ENCODE measurements around the gene ZNF14.
"Not testable (repeated sequence)": the region's sequence is repeated elsewhere in the genome, so short reads cannot be mapped to it uniquely, and the experiment has no call there.

Gene ZNF14

GRCh38 chr19:19687090-19687489 is 45.8 kb downstream of the ZNF14 start:
- DNase-seq (ENCODE audit: low spot score): no peak

GRCh38 chr19:19686580-19686979 is 46.3 kb downstream of the ZNF14 start:
- DNase-seq (ENCODE audit: low spot score): no peak

GRCh38 chr19:19686119-19686518 is 46.8 kb downstream of the ZNF14 start:
- DNase-seq (ENCODE audit: low spot score): not testable (repeated sequence)

- no peak for DNase-seq (ENCODE audit: low spot score)
These were observed 53.5 kb downstream of the ZNF14 start for GRCh38 chr19:19679176-19680073.

- DNase-seq (ENCODE audit: low spot score): no peak
These were observed 55.3 kb downstream of the ZNF14 start for GRCh38 chr19:19677579-19677978.

DNA sequence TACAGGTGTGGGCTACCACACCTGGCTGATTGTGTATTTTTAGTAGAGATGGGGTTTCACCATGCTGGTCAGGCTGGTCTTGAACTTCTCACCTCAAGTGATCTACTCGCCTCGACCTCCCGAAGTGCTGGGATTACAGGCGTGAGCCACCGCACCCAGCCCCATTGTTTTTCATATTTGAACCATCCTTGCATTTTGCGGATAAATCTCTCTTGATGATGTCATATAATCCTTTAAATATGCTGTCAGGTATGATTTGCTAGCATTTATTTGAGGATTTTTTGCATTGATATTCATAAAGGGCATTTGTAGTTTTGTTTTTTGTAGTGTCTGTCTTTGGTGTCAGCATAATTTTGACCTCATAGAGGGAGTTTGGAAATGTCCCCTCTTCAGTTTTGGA is 58.6 kb downstream of the ZNF14 start:
- no peak for DNase-seq (ENCODE audit: low spot score)

DNA sequence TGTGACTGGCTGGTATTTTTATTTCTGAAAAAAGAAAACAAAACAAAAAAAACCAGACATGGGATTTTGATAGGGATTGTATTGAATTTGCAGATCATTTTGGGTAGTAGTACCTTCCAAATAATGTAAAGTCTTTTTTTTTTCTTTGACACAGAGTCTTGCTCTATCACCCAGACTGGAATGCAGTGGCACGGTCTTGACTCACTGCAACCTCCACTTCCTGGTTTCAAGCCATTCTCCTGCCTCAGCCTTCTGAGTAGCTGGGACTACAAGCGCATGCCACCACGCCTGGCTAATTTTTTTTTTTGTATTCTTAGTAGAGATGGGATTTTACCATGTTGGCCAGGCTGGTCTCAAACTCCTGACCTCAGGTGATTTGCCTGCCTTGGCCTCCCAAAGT is 60.1 kb downstream of the ZNF14 start:
- no peak for DNase-seq (ENCODE audit: low spot score)

DNA sequence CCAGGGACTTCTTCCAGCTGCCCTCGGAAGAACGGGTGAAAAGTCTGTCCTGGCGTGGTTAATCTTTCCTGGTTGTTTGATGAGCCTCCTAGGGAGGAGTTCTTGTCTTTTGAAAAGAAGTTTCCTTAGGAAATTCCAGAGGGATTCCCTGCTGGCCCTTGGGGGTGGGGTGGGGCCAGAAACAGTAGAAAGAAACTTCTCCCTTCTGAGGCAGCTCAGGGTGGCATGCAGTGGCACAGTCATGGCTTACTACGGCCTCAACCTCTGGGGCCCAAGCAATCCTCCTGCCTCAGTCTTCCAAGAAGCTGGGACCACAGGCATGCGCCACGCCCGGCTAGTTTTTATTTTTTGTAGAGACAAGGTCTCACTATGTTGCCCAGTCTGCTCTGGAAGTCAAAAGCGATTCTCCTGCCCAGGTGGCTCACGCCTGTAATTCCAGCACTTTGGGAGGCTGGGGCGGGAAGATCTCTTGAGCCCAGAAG is 62.8 kb downstream of the ZNF14 start:
- no peak for DNase-seq (ENCODE audit: low spot score)

DNA sequence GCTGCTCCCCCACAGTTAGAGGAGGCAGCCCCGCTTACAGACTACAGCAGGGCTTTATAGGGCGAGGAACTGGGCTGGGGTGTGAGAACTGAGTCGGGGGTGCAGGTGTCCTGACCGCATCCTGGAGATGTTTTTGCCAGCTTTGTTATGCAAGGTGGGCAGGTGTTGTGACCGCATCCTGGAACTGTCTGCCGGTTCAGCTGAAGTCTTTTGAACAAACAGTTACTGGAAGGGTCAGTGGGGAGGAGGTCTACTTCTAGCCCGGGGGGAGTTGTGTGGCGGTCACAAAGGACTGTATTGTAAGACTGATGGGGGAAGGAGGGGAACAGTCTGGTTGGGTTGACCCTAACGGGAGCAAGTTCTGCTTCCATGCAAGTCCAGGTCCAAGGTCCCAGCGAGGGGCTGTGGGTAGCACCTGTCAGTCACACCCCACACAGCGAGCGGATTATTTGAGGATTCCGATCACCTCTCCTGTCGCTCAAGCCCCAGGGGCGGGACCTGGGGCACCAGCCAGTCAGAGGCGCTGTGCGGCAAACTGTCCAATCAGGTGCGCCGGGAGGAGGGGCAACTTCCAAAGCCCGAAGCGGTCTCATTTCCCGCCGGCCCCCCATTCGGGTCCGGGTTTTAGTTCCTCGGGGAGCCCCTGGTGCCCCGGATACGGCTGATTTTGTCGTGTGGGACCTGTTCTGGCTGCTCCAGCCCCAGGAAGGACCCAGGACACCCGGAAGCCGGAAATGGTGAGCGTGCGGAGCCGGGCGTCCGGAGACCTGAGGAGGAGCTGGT is 64.5 kb downstream of the ZNF14 start, which contains the start of gene ZNF101:
TSS of gene ZNF101 (plus strand) at position 610 of the 783 bp plus-strand sequence. CDS start at position 735, 125 bp downstream.
- peak; percentile 79 for DNase-seq (ENCODE audit: low spot score)

DNA sequence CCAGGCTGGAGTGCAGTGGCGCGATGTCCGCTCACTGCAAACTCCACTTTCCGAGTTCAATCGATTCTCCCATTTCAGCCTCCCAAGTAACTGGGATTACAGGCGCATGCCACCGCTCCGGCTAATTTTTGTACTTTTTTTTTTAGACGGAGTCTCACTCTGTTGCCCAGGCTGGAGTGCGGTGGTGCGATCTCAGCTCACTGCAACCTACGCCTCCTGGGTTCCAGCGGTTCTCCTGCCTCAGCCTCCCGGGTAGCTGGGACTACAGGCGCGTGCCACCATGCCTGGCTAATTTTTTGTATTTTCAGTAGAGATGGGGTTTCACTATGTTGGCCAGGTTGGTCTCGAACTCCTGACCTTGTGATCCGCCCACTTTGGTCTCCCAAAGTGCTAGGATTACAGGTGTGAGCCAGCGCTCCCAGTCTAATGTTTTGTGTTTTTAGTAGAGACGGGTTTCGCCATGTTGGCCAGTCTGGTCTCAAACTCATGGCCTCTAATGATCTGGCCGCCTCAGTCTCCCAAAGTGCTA is 67.4 kb downstream of the ZNF14 start:
- DNase-seq (ENCODE audit: low spot score): not testable (repeated sequence)

DNA sequence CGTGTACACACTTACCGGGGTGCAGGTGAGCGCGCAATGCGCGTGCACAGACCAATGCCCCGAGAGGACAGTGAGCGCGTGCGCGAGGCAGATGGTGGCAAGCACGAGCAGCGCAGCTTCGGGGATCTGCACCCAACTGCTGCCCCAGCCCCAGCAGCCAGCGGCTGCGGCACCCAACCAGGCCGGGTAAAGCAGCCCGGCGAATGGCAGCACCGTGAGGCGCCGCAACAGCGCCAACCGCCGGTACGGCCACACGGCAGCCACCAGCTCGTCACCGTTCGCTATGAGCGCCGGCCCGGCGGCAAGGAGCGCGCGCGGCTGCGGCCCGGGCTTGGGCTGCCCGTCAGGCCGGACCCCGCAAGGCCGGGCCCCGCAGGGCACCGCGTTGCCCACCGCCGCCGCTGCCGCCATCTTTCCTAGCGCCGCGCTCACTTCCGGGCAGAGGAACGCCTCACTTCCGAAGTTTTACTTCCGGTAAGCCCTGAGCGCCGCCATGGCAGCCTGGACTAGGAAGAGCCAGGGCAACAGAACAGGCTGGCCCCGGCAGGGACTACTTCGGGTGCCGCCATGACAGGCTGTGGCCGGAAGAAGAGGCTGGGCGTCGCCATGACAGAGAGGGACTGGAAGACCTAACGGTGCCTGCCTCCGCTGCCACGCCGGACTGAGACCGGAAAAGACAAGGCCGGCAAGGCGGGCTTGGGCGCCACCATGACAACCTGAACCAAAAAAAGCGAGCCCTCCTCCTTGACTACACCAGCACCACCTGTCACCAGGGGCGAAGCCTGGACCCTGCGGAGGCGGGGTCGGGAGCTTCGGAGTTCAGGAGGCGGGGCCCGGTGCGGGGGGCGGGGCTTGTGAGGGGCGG is 69.4 kb downstream of the ZNF14 start, which contains the start of gene ATP13A1:
TSS of gene ATP13A1 (minus strand) at position 421 of the 865 bp plus-strand sequence. CDS start at position 411, 10 bp downstream.
- peak; percentile 93 for DNase-seq (ENCODE audit: low spot score)

- peak; percentile 6 for DNase-seq (ENCODE audit: low spot score)
These were observed 70.0 kb downstream of the ZNF14 start for GRCh38 chr19:19662871-19663255.

- no peak for DNase-seq (ENCODE audit: low spot score)
These were observed 70.6 kb downstream of the ZNF14 start for GRCh38 chr19:19662344-19662743.

DNA sequence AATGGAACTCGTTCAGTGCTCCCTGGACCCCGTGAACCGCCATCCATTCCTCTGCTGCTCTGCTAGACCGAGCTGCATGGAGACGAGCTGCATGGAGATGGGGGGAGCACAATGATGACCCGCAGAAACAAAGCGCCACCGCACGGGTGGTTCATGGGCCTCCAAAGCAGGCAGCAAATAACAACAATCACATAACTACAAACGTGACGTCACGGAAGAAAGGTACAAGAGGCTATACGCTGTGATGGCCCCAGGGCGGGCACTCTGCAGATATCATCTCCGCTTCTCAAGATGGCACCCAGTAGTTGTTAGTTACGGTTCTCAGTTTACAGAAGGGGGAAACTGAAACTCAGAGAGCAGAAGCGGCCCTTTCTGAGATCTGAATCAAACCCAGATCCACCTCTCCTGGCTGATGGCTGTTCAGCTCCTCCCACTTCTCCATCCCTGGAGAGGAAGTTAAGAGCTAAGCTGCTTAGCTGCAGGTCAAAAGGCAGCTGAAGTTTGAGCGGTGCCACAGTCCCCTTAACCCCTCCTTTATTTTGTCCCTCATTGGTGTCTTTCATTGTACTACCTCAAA is 71.1 kb downstream of the ZNF14 start:
- DNase-seq (ENCODE audit: low spot score): no peak

DNA sequence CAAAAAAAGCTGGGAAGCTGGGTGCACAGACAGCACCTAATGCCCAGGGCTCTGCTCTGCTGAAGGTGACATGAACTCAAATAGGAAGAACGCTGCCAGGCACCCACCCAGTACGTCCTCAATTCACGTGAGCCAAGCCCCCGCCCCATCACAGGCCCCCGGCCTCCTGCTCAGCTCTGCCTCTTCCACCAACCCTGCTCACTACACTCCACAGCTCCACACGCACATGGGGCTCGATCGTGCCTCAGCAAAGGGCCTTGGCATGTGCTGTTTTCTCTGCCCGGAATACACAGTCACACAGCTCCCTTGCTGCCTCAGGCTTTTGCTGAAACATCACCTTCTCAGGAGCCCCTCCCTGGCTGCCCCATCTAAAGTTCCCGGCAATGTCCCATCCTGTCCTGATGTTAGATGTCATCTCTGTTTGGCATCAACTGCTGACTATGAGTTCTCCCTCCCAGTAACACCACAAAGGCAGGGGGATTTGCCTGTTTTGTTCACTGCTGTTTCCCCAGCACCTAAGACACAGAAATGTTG is 71.7 kb downstream of the ZNF14 start:
- DNase-seq (ENCODE audit: low spot score): no peak
